Measurements from ENCODE around the gene FAM124A.

DNA sequence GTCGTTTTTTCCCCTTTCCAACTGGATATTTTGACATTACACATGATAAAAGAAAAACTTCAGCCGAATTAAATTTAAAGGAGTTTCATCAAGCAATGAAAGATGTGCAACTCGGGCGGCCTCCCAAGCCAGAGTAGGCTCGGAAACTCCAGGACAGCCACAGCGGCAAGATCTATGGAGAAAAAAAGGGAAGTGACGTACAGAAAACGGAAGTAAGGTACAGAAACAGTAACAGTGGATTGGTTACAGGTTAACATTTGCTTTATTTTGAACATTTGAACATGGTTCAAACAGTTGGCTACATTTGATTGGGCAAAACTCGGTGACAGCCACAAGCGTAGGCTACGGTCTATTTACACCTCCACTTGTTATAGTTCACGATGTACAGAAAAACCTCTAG, 30.5 kb upstream of the FAM124A start:
- TF ChIP-seq, protein P1, sequence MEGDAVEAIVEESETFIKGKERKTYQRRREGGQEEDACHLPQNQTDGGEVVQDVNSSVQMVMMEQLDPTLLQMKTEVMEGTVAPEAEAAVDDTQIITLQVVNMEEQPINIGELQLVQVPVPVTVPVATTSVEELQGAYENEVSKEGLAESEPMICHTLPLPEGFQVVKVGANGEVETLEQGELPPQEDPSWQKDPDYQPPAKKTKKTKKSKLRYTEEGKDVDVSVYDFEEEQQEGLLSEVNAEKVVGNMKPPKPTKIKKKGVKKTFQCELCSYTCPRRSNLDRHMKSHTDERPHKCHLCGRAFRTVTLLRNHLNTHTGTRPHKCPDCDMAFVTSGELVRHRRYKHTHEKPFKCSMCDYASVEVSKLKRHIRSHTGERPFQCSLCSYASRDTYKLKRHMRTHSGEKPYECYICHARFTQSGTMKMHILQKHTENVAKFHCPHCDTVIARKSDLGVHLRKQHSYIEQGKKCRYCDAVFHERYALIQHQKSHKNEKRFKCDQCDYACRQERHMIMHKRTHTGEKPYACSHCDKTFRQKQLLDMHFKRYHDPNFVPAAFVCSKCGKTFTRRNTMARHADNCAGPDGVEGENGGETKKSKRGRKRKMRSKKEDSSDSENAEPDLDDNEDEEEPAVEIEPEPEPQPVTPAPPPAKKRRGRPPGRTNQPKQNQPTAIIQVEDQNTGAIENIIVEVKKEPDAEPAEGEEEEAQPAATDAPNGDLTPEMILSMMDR (IDR thresholded peaks at IDR 0.05; ENCODE audit: low read depth, low read length) = no peak
- no peak for TF ChIP-seq EZH2phosphoT487 (IDR thresholded peaks at IDR 0.05; ENCODE audit: low read depth)

All from OCI-LY3 (cell line).